BJ (cell line): ENCODE data around the gene DLGAP1. TPM values are rescaled to one million over a fixed set of nuclear protein-coding genes. Genes with fewer than 3 reads are reported as not detected.

Source experiments
- CTCF ChIA-PET: fragments of 350-600 bp; formaldehyde crosslinking; extraction: SDS; loops from one replicate; lab custom pipeline; 2021; ENCODE audit warnings: antibody characterized with exemption, inconsistent platforms; lab: Yijun Ruan, JAX
- POLR2A ChIA-PET: fragments of 300-600 bp; sonication (Branson Sonifier 250); formaldehyde crosslinking; extraction: SDS; loops from one replicate; lab custom pipeline; 2021; ENCODE audit warnings: antibody characterized with exemption; lab: Charles Lee
- DNase-seq: peaks from one replicate; pipeline ENCODE4 v3.0.0-alpha.2; 2011; ENCODE audit warnings: low read depth
- H3K27me3 ChIP-seq: 2 replicates; pipeline ENCODE4 v1.6.0; 2011; ENCODE audit warnings: low read length; ENCODE audit not compliant: control insufficient read depth, insufficient read depth
- H3K36me3 ChIP-seq: 2 replicates; pipeline ENCODE4 v1.5.1; 2011; ENCODE audit warnings: low read length; ENCODE audit not compliant: control insufficient read depth, insufficient read depth
- H3K4me3 ChIP-seq: 2 replicates; pipeline ENCODE4 v1.5.1; 2011; ENCODE audit warnings: low read depth, mild to moderate bottlenecking, control low read depth, low read length
- polyA plus RNA-seq: library from polyadenylated mRNA; depleted of rRNA; stranded (reverse); fragments of >200 nt; gene quantifications from 2 replicates; pipeline ENCODE4 v1.2.3, GENCODE V29; 2011
- TF ChIP-seq, protein P1 (sequence below): IDR thresholded peaks from 2 replicates; pipeline ENCODE4 v1.5.1; 2011; ENCODE audit warnings: low read depth, mild to moderate bottlenecking, control low read depth, inconsistent platforms, low read length, moderate library complexity; ENCODE audit not compliant: insufficient read depth

DLGAP1 gene
- polyA plus RNA-seq, 1 experiment, result 0.02 TPM

DNA sequence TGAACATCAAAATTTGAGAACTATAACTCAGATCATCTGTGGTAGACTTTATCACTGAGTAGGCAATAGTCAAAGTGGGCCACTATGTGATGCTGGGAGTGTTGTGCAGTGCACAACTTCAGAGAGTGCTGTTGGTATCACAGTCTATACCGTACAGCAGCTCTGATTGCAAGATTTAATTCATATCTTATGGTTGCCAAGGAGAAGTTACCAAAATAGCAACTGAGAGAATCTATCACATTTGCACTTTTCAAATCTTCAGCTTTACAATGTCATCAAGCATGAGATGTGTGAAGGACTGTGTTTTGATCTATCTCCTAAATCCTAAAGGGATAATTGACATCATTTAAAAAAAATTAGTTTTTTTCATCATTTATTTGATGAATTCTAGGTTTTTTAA, 216.1 kb downstream of the DLGAP1 start:
- no peak for DNase-seq
- ChIA-PET CTCF (no interaction called here), POLR2A (no interaction called here)
- Histone ChIP-seq H3K4me3 (no peak overlapping the region), H3K27me3 (no peaks in the 10 kb centered on the region), H3K36me3 (no peaks in the 10 kb centered on the region)
- TF ChIP-seq, protein P1, sequence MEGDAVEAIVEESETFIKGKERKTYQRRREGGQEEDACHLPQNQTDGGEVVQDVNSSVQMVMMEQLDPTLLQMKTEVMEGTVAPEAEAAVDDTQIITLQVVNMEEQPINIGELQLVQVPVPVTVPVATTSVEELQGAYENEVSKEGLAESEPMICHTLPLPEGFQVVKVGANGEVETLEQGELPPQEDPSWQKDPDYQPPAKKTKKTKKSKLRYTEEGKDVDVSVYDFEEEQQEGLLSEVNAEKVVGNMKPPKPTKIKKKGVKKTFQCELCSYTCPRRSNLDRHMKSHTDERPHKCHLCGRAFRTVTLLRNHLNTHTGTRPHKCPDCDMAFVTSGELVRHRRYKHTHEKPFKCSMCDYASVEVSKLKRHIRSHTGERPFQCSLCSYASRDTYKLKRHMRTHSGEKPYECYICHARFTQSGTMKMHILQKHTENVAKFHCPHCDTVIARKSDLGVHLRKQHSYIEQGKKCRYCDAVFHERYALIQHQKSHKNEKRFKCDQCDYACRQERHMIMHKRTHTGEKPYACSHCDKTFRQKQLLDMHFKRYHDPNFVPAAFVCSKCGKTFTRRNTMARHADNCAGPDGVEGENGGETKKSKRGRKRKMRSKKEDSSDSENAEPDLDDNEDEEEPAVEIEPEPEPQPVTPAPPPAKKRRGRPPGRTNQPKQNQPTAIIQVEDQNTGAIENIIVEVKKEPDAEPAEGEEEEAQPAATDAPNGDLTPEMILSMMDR, result no peak

DNA sequence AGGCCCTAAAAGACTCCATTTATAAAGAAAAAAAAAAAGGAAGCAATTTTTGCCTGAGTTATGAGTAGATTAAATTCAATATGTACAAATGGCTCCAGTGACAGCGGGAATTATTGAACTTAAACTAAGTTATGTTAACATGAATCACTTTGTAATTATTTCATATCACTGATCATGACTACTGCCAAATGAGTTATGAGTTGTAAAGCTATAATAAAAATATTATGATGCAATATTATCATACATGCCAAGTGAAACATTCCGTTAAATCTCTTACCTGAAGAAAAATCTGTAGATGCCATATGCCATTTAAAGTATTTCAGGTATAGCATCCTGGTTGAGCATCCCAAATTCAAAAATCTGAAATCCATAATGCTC, 217.5 kb downstream of the DLGAP1 start:
- Histone ChIP-seq H3K4me3 (no peak overlapping the region), H3K36me3 (no peaks in the 10 kb centered on the region), H3K27me3 (no peaks in the 10 kb centered on the region)
- CTCF ChIA-PET, result no interaction called here
- POLR2A ChIA-PET, result no interaction called here
- no peak for DNase-seq
- TF ChIP-seq, protein P1, result no peak

DNA sequence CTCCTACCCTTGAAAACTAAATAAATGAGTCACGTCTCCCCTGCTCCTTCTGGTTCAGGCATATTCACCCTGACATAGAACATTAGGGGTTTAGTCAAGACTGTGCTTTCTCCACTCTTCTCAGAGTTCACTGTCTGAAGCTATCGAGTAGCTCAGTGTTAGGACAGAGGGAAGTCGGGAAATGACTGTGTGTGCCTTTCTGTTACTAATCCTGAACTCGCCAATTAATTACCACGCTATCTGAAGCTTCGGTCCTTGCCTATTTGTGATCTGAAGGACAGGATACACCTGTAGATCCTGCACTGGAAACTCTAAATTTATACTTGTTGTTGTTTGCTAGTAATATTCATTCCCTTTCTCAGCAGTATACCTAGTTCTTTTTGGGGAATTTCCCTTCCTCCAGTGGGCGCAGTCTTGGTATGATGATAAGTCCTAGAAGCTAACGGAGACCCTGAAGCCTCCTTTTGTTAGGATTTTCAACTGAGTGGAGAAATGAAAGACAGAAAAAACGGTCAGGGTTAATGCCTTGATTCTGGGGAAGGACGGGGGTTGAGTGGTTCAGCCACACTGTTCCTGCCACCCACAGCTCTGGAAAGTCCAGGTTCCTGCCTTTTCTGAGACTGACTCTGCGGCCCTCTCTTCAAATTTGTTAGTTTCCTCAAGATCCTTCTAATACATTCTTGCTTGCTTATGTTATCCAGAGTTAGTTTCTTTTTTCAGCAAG, 218.0 kb downstream of the DLGAP1 start:
- CTCF ChIA-PET, result no interaction called here
- POLR2A ChIA-PET, result no interaction called here

DNA sequence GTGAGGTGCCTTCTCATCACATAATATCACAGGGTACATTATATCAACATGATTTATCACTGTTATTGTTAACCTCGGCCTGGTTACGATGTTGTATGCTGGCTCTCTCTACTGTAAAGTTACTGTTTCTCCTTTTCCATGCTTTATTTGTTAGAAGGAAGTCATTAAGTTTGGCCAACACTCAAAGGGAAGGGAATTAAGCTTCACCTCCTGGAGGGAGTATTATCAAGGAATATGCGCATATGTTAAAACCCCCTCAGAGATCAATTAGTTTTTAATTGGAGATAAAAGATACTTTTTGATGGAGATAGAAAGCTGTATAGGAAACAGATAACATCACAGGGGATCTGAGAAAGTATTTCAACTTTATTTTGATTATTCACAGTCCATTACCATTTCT, 221.6 kb downstream of the DLGAP1 start:
- TF ChIP-seq, protein P1, result no peak
- no peaks in the 10 kb centered on the region for H3K27me3 ChIP-seq
- H3K4me3 ChIP-seq, result no peak overlapping the region
- no peaks in the 10 kb centered on the region for H3K36me3 ChIP-seq
- CTCF ChIA-PET, result no interaction called here
- no peak for DNase-seq
- POLR2A ChIA-PET, result no interaction called here

More for the DNA sequence above, 218.0 kb downstream of the DLGAP1 start:
- no peak overlapping the region for H3K4me3 ChIP-seq
- no peaks in the 10 kb centered on the region for H3K27me3 ChIP-seq
- no peaks in the 10 kb centered on the region for H3K36me3 ChIP-seq
- DNase-seq, result no peak
- TF ChIP-seq, protein P1, result no peak

DNA sequence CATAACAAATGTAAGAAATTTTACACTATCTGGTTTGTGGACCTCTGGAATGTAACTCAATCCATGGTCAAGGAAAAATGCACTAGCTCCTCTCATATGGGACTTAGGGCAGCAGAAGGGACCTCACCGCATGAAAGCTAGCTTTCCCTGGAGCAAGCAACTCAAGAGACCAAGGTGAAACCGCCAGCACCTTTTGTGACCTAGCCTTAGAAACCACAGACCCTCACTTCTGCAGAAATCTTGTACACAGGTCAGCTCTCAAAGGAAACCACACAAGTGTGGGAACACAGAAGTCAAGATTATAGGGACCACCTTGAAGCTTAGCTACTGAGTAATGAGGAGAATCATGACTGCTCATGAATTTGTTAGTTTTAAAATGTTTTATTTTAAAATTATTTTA, 222.5 kb downstream of the DLGAP1 start:
- no peaks in the 10 kb centered on the region for H3K36me3 ChIP-seq
- TF ChIP-seq, protein P1, result no peak
- no peak overlapping the region for H3K4me3 ChIP-seq
- CTCF ChIA-PET, result no interaction called here
- POLR2A ChIA-PET, result no interaction called here
- no peak for DNase-seq
- H3K27me3 ChIP-seq, result no peaks in the 10 kb centered on the region
